ENCODE data around the gene TREML1. TPM values are rescaled to one million over a fixed set of nuclear protein-coding genes. Genes with fewer than 3 reads are reported as not detected.

The TREML1 gene
- total RNA-seq, 3 donors from 2014 or later: not detected

GRCh38 chr6:41187924-41188886 is 34.1 kb upstream of the TREML1 start:
- Mint-ChIP-seq H3K36me3 (ENCODE audit: insufficient read depth) (no peaks in the 10 kb centered on the region), H3K4me3 (no peak overlapping the region), H3K27me3 (ENCODE audit: low read depth) (no peaks in the 10 kb centered on the region), H3K4me1 (ENCODE audit: low read depth) (peaks cover 44% of the 10 kb centered on the region), H3K9me3 (no peaks in the 10 kb centered on the region)
- ATAC-seq (no peak), DNase-seq (no peak)

- Mint-ChIP-seq H3K4me3 (no peak overlapping the region), H3K9me3 (no peaks in the 10 kb centered on the region), H3K27me3 (ENCODE audit: low read depth) (no peaks in the 10 kb centered on the region), H3K36me3 (ENCODE audit: insufficient read depth) (no peaks in the 10 kb centered on the region), H3K4me1 (ENCODE audit: low read depth) (peaks cover 49% of the 10 kb centered on the region)
- DNase-seq (no peak), ATAC-seq (no peak)
Measured at GRCh38 chr6:41186031-41186562, 31.9 kb upstream of the TREML1 start.

GRCh38 chr6:41184761-41185160 is 30.6 kb upstream of the TREML1 start:
- Mint-ChIP-seq H3K36me3 (ENCODE audit: insufficient read depth) (no peaks in the 10 kb centered on the region), H3K4me1 (ENCODE audit: low read depth) (peaks cover 49% of the 10 kb centered on the region), H3K9me3 (no peaks in the 10 kb centered on the region)

GRCh38 chr6:41182069-41183034 is 28.2 kb upstream of the TREML1 start:
- DNase-seq: peak; percentile 27
- H3K4me1 Mint-ChIP-seq (ENCODE audit: low read depth): peaks cover 32% of the 10 kb centered on the region
- ATAC-seq: peak; percentile 92 to 95
- no peaks in the 10 kb centered on the region for H3K9me3 Mint-ChIP-seq
- H3K27me3 Mint-ChIP-seq (ENCODE audit: low read depth): peaks cover 3% of the 10 kb centered on the region
- H3K4me3 Mint-ChIP-seq: no peak overlapping the region
- no peaks in the 10 kb centered on the region for H3K36me3 Mint-ChIP-seq (ENCODE audit: insufficient read depth)

More at GRCh38 chr6:41184761-41185160, 30.6 kb upstream of the TREML1 start:
- Mint-ChIP-seq H3K27me3 (ENCODE audit: low read depth) (no peaks in the 10 kb centered on the region), H3K4me3 (no peak overlapping the region)
- ATAC-seq (no peak), DNase-seq (no peak)

GRCh38 chr6:41181566-41181965 is 27.4 kb upstream of the TREML1 start:
- ATAC-seq (no peak), DNase-seq (no peak)
- Mint-ChIP-seq H3K9me3 (no peaks in the 10 kb centered on the region), H3K27me3 (ENCODE audit: low read depth) (peaks cover 7% of the 10 kb centered on the region), H3K4me1 (ENCODE audit: low read depth) (peaks cover 24% of the 10 kb centered on the region), H3K36me3 (ENCODE audit: insufficient read depth) (no peaks in the 10 kb centered on the region), H3K4me3 (no peak overlapping the region)

GRCh38 chr6:41179163-41179562 is 25.0 kb upstream of the TREML1 start:
- peaks cover 15% of the 10 kb centered on the region for H3K4me1 Mint-ChIP-seq (ENCODE audit: low read depth)
- no peaks in the 10 kb centered on the region for H3K36me3 Mint-ChIP-seq (ENCODE audit: insufficient read depth)
- ATAC-seq: no peak
- DNase-seq: no peak
- H3K9me3 Mint-ChIP-seq: no peaks in the 10 kb centered on the region
- peaks cover 11% of the 10 kb centered on the region for H3K27me3 Mint-ChIP-seq (ENCODE audit: low read depth)
- H3K4me3 Mint-ChIP-seq: no peak overlapping the region

- H3K4me1 Mint-ChIP-seq (ENCODE audit: low read depth): peaks cover 12% of the 10 kb centered on the region
Measured at GRCh38 chr6:41177695-41178094, 23.5 kb upstream of the TREML1 start.

GRCh38 chr6:41177287-41177686 is 23.1 kb upstream of the TREML1 start:
- no peak for DNase-seq
- Mint-ChIP-seq H3K36me3 (ENCODE audit: insufficient read depth) (no peaks in the 10 kb centered on the region), H3K4me3 (no peak overlapping the region), H3K27me3 (ENCODE audit: low read depth) (peaks cover 11% of the 10 kb centered on the region), H3K4me1 (ENCODE audit: low read depth) (peaks cover 9% of the 10 kb centered on the region), H3K9me3 (no peaks in the 10 kb centered on the region)
- no peak for ATAC-seq

More at GRCh38 chr6:41177695-41178094, 23.5 kb upstream of the TREML1 start:
- Mint-ChIP-seq H3K4me3 (no peak overlapping the region), H3K27me3 (ENCODE audit: low read depth) (peaks cover 11% of the 10 kb centered on the region), H3K9me3 (no peaks in the 10 kb centered on the region), H3K36me3 (ENCODE audit: insufficient read depth) (no peaks in the 10 kb centered on the region)
- DNase-seq: no peak
- ATAC-seq: no peak

- Mint-ChIP-seq H3K27me3 (ENCODE audit: low read depth) (peaks cover 11% of the 10 kb centered on the region), H3K9me3 (no peaks in the 10 kb centered on the region), H3K4me1 (ENCODE audit: low read depth) (no peaks in the 10 kb centered on the region), H3K4me3 (no peak overlapping the region), H3K36me3 (ENCODE audit: insufficient read depth) (no peaks in the 10 kb centered on the region)
- ATAC-seq: no peak
- DNase-seq: no peak
Measured at GRCh38 chr6:41176189-41176588, 22.0 kb upstream of the TREML1 start.

- Mint-ChIP-seq H3K9me3 (no peaks in the 10 kb centered on the region), H3K4me1 (ENCODE audit: low read depth) (no peaks in the 10 kb centered on the region), H3K27me3 (ENCODE audit: low read depth) (peaks cover 11% of the 10 kb centered on the region), H3K36me3 (ENCODE audit: insufficient read depth) (no peaks in the 10 kb centered on the region), H3K4me3 (no peak overlapping the region)
- DNase-seq: no peak
- no peak for ATAC-seq
Measured at GRCh38 chr6:41175084-41175483, 20.9 kb upstream of the TREML1 start.

- Mint-ChIP-seq H3K27me3 (ENCODE audit: low read depth) (peaks cover 11% of the 10 kb centered on the region), H3K9me3 (no peaks in the 10 kb centered on the region), H3K4me3 (no peak overlapping the region), H3K36me3 (ENCODE audit: insufficient read depth) (no peaks in the 10 kb centered on the region), H3K4me1 (ENCODE audit: low read depth) (no peaks in the 10 kb centered on the region)
- ATAC-seq (no peak), DNase-seq (no peak)
Measured at GRCh38 chr6:41174610-41175009, 20.5 kb upstream of the TREML1 start.

GRCh38 chr6:41171908-41172307 is 17.8 kb upstream of the TREML1 start:
- Mint-ChIP-seq H3K27me3 (ENCODE audit: low read depth) (peaks cover 4% of the 10 kb centered on the region), H3K4me3 (no peak overlapping the region), H3K36me3 (ENCODE audit: insufficient read depth) (no peaks in the 10 kb centered on the region), H3K4me1 (ENCODE audit: low read depth) (no peaks in the 10 kb centered on the region), H3K9me3 (no peaks in the 10 kb centered on the region)
- ATAC-seq (no peak), DNase-seq (no peak)

- no peak for DNase-seq
- no peak for ATAC-seq
- no peaks in the 10 kb centered on the region for H3K4me1 Mint-ChIP-seq (ENCODE audit: low read depth)
- no peaks in the 10 kb centered on the region for H3K27me3 Mint-ChIP-seq (ENCODE audit: low read depth)
- no peak overlapping the region for H3K4me3 Mint-ChIP-seq
- H3K9me3 Mint-ChIP-seq: no peaks in the 10 kb centered on the region
- H3K36me3 Mint-ChIP-seq (ENCODE audit: insufficient read depth): no peaks in the 10 kb centered on the region
Measured at GRCh38 chr6:41170547-41171160, 16.5 kb upstream of the TREML1 start.
